ENCODE measurements around the gene NTRK3. TPM values are rescaled to one million over a fixed set of nuclear protein-coding genes. Genes with fewer than 3 reads are reported as not detected.

The NTRK3 gene
- total RNA-seq, 2 experiments from 2014 or later = not detected

DNA sequence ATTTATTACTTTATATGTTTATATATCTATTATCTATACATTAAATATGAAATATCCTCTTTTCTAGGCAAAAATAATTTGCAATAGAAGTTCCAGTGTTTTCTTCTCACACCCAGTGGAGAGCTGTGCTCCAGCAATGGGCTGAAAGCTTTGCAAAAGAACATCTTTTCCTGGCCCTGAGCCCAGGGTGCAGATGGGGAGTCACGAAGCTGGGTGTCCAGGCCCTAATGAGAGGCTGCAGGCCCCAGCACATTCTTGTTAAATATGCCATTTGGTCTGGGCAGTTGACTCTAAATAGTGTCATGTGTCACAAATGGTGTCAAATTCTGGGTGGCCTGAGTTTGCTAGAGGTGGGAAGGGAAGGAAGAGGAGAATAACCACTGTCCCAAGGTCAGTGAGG, 5.7 kb downstream of the NTRK3 start:
- Mint-ChIP-seq H3K4me3 (no peak overlapping the region), H3K36me3 (ENCODE audit: low read depth) (no peaks in the 10 kb centered on the region), H3K27me3 (peaks cover 23% of the 10 kb centered on the region), H3K4me1 (peaks cover 6% of the 10 kb centered on the region), H3K9me3 (no peaks in the 10 kb centered on the region), H3K27ac (no peak overlapping the region)
- CTCF ChIA-PET = interaction anchor here (1.3 kb wide), 1 partner anchor 8 kb away, joined by 3 read pairs; no protein-coding TSS in a partner anchor
- POLR2A ChIA-PET = no interaction called here
- DNase-seq = no peak

DNA sequence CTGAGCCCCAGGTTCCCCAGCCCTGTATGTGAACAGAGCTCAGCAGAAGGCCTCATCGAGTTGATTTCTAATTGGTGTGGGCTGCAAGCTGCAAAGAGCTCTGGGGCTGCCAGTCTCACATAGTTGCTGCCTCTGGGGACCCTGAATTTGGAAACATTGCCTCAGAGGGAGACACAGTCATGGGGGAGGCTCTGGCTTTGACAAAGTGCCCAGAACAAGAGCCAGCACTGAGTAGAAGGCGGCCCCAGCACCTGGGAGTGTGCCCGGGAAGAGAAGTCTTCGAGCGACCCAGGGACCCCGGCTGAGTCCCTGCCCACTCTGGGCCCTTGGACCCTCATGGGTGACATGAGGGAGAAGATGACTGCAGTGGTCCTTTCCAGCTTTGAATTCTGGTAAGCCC, 7.3 kb downstream of the NTRK3 start:
- no peak overlapping the region for H3K27ac Mint-ChIP-seq
- CTCF ChIA-PET = interaction anchor here (0.9 kb wide), 1 partner anchor 25 kb away, joined by 4 read pairs; no protein-coding TSS in a partner anchor
- no peak overlapping the region for H3K4me3 Mint-ChIP-seq
- no peaks in the 10 kb centered on the region for H3K9me3 Mint-ChIP-seq
- peaks cover 2% of the 10 kb centered on the region for H3K4me1 Mint-ChIP-seq
- POLR2A ChIA-PET = no interaction called here
- H3K27me3 Mint-ChIP-seq = peaks cover 12% of the 10 kb centered on the region
- DNase-seq = no peak
- no peaks in the 10 kb centered on the region for H3K36me3 Mint-ChIP-seq (ENCODE audit: low read depth)

GRCh38 chr15:88247914-88248313, 8.6 kb downstream of the NTRK3 start:
- Mint-ChIP-seq H3K27me3 (peaks cover 5% of the 10 kb centered on the region), H3K9me3 (no peaks in the 10 kb centered on the region), H3K36me3 (ENCODE audit: low read depth) (no peaks in the 10 kb centered on the region)

GRCh38 chr15:88246666-88247446, 9.7 kb downstream of the NTRK3 start:
- Mint-ChIP-seq H3K27ac (no peak overlapping the region), H3K9me3 (no peaks in the 10 kb centered on the region), H3K36me3 (ENCODE audit: low read depth) (no peaks in the 10 kb centered on the region), H3K27me3 (peaks cover 3% of the 10 kb centered on the region), H3K4me3 (no peak overlapping the region), H3K4me1 (peaks cover 2% of the 10 kb centered on the region)
- DNase-seq = peak; percentile 66
- ChIA-PET POLR2A (no interaction called here), CTCF (interaction anchor here (0.6 kb wide), 1 partner anchor 203 kb away, joined by 3 read pairs; no protein-coding TSS in a partner anchor)

More at GRCh38 chr15:88247914-88248313, 8.6 kb downstream of the NTRK3 start:
- Mint-ChIP-seq H3K4me1 (peaks cover 2% of the 10 kb centered on the region), H3K27ac (no peak overlapping the region), H3K4me3 (no peak overlapping the region)
- CTCF ChIA-PET = no interaction called here
- POLR2A ChIA-PET = no interaction called here
- no peak for DNase-seq

GRCh38 chr15:88246081-88246480, 10.5 kb downstream of the NTRK3 start:
- H3K27me3 Mint-ChIP-seq = peaks cover 3% of the 10 kb centered on the region
- ChIA-PET POLR2A (no interaction called here), CTCF (interaction anchor here (0.6 kb wide), 1 partner anchor 204 kb away, joined by 3 read pairs; no protein-coding TSS in a partner anchor)
- no peak overlapping the region for H3K27ac Mint-ChIP-seq
- no peak for DNase-seq
- H3K4me1 Mint-ChIP-seq = peaks cover 2% of the 10 kb centered on the region
- no peak overlapping the region for H3K4me3 Mint-ChIP-seq
- H3K36me3 Mint-ChIP-seq (ENCODE audit: low read depth) = no peaks in the 10 kb centered on the region
- no peaks in the 10 kb centered on the region for H3K9me3 Mint-ChIP-seq

DNA sequence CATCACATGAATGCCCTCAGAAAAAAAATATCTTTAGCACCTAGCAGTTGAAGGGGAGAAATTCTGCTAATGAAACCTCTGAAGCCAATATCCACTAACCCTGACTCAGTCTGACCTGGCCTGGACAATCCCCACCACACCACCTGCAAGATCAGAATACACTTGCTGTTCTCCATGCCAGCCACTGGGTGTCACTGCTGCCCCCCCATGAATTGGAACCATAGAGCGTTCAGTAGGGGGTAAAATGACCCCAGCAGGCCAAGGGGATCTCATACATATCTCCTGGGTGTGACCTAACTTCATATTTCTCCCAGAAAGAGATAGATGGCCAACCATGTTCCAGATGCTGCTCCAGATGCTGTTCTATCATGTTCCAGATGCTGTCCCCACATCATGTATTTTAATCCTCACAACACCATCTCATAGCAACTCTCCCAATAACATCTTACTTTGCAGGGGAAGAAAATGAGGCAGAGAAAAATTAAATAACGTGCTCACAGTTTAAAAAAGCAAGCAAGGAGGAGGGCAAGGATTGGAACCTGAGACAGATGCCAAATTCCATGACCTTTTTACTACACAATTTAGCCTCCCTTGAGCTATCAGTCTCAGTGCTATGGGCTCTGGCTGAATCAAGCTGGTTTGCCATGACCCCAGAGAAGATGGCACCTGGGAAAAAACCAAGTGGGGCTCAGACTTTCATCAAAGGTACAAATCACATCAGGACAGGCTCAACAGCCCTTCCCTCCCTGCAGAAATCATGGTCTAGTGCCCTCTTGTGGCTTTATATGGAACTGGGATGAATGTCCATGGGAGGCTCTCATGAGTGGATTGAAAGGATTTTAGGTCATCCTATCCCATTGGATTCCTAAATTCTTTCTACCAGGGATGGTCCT, 12.4 kb downstream of the NTRK3 start:
- DNase-seq = peak; percentile 39
- Mint-ChIP-seq H3K4me3 (no peak overlapping the region), H3K4me1 (peaks cover 2% of the 10 kb centered on the region), H3K36me3 (ENCODE audit: low read depth) (no peaks in the 10 kb centered on the region), H3K27me3 (peaks cover 3% of the 10 kb centered on the region), H3K9me3 (no peaks in the 10 kb centered on the region), H3K27ac (no peak overlapping the region)
- CTCF ChIA-PET = interaction anchor here (0.6 to 1.4 kb wide), 5 partner anchors 9 to 273 kb away, joined by 3 to 5 read pairs (median 3); no protein-coding TSS in a partner anchor
- POLR2A ChIA-PET = interaction anchor here (0.7 kb wide), 1 partner anchor 14 kb away, joined by 3 read pairs; no protein-coding TSS in a partner anchor

GRCh38 chr15:88242586-88243555, 13.7 kb downstream of the NTRK3 start:
- H3K27ac Mint-ChIP-seq = no peak overlapping the region
- peaks cover 3% of the 10 kb centered on the region for H3K27me3 Mint-ChIP-seq
- no peak overlapping the region for H3K4me3 Mint-ChIP-seq
- ChIA-PET CTCF (interaction anchor here (0.9 to 1.5 kb wide), 3 partner anchors 8 to 76 kb away, joined by 3 read pairs; no protein-coding TSS in a partner anchor), POLR2A (no interaction called here)
- no peaks in the 10 kb centered on the region for H3K9me3 Mint-ChIP-seq
- H3K36me3 Mint-ChIP-seq (ENCODE audit: low read depth) = no peaks in the 10 kb centered on the region
- DNase-seq = no peak
- peaks cover 2% of the 10 kb centered on the region for H3K4me1 Mint-ChIP-seq

GRCh38 chr15:88241461-88241860, 15.1 kb downstream of the NTRK3 start:
- no peaks in the 10 kb centered on the region for H3K4me1 Mint-ChIP-seq
- no peak for DNase-seq
- H3K4me3 Mint-ChIP-seq = no peak overlapping the region
- H3K27me3 Mint-ChIP-seq = peaks cover 3% of the 10 kb centered on the region
- H3K27ac Mint-ChIP-seq = no peak overlapping the region
- ChIA-PET POLR2A (no interaction called here), CTCF (no interaction called here)
- no peaks in the 10 kb centered on the region for H3K9me3 Mint-ChIP-seq
- no peaks in the 10 kb centered on the region for H3K36me3 Mint-ChIP-seq (ENCODE audit: low read depth)

- ChIA-PET CTCF (no interaction called here), POLR2A (no interaction called here)
- Mint-ChIP-seq H3K4me3 (no peak overlapping the region), H3K9me3 (no peaks in the 10 kb centered on the region), H3K27me3 (peaks cover 3% of the 10 kb centered on the region), H3K27ac (no peak overlapping the region), H3K4me1 (no peaks in the 10 kb centered on the region), H3K36me3 (ENCODE audit: low read depth) (no peaks in the 10 kb centered on the region)
- DNase-seq = no peak
These were observed 15.5 kb downstream of the NTRK3 start for GRCh38 chr15:88241060-88241459.

DNA sequence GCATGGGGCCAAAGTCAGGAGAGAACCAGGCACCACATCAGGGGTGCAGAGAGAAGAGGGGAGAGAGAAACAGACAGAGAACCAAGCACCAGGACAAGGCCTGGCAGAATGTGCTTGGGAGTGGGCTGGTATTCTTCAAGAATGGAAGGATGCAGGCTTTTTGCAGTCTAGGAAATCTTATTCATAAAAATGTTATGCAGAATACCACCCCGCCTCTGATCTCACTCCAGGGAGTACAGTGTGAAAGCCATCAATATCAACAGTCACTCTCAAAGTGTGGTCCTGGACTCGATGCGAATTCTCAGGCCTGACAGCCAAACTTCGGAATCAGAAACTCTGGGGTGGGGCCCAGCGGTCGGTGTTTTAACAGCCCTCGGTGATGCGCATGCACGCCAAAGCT, 16.9 kb downstream of the NTRK3 start:
- Mint-ChIP-seq H3K27ac (no peak overlapping the region), H3K9me3 (no peaks in the 10 kb centered on the region), H3K4me3 (no peak overlapping the region), H3K4me1 (no peaks in the 10 kb centered on the region), H3K36me3 (ENCODE audit: low read depth) (no peaks in the 10 kb centered on the region), H3K27me3 (peaks cover 2% of the 10 kb centered on the region)
- CTCF ChIA-PET = no interaction called here
- POLR2A ChIA-PET = no interaction called here
- no peak for DNase-seq

- POLR2A ChIA-PET = no interaction called here
- no peaks in the 10 kb centered on the region for H3K36me3 Mint-ChIP-seq (ENCODE audit: low read depth)
- no peak overlapping the region for H3K27ac Mint-ChIP-seq
- no peaks in the 10 kb centered on the region for H3K4me1 Mint-ChIP-seq
- H3K27me3 Mint-ChIP-seq = peaks cover 2% of the 10 kb centered on the region
- CTCF ChIA-PET = no interaction called here
- no peak for DNase-seq
- H3K9me3 Mint-ChIP-seq = no peaks in the 10 kb centered on the region
- no peak overlapping the region for H3K4me3 Mint-ChIP-seq
These were observed 17.7 kb downstream of the NTRK3 start for GRCh38 chr15:88238618-88239430.

DNA sequence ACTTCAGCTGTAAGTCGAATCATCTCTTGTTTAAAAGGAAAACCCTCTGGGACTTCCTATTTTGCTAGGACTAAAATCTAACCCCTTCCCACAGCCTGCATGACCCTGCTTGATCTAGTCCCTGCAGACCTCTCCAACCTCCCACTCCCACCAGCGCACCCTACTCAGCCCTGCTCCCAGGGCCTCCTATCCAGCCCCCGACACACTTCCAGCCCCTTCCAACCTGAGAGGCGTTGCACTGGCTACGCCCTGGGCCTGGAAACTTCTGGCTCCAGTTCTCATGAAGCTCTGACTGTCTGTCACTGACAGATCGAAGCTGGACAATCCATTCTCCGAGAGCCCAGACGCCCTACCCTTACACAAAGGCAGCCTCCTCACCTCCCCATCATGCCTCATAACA, 21.8 kb downstream of the NTRK3 start:
- Mint-ChIP-seq H3K9me3 (no peaks in the 10 kb centered on the region), H3K4me3 (no peak overlapping the region), H3K27ac (no peak overlapping the region), H3K27me3 (peaks cover 2% of the 10 kb centered on the region), H3K4me1 (no peaks in the 10 kb centered on the region), H3K36me3 (ENCODE audit: low read depth) (no peaks in the 10 kb centered on the region)
- ChIA-PET POLR2A (no interaction called here), CTCF (no interaction called here)
- no peak for DNase-seq
